ENCODE data around the gene HAND2.

Gene HAND2

GRCh38 chr4:173535957-173536356 lies 5.9 kb upstream of the HAND2 start:
- DNase-seq (ENCODE audit: low read depth), result no peak

GRCh38 chr4:173535165-173535902 lies 5.3 kb upstream of the HAND2 start:
- DNase-seq (ENCODE audit: low read depth), result no peak

- no peak for DNase-seq (ENCODE audit: low read depth)
Observed at GRCh38 chr4:173534434-173534833, 4.4 kb upstream of the HAND2 start.

GRCh38 chr4:173532725-173533511 lies 2.9 kb upstream of the HAND2 start:
- DNase-seq (ENCODE audit: low read depth), result no peak

GRCh38 chr4:173531086-173531965 lies 1.3 kb upstream of the HAND2 start:
- DNase-seq (ENCODE audit: low read depth), result no peak

- no peak for DNase-seq (ENCODE audit: low read depth)
Observed at GRCh38 chr4:173530326-173531085, 477 bp upstream of the HAND2 start.

GRCh38 chr4:173528378-173529321 lies 1.4 kb downstream of the HAND2 start:
- DNase-seq (ENCODE audit: low read depth), result no peak

GRCh38 chr4:173527103-173527891 lies 2.7 kb downstream of the HAND2 start:
- no peak for DNase-seq (ENCODE audit: low read depth)

GRCh38 chr4:173526724-173527102 lies 3.3 kb downstream of the HAND2 start:
- no peak for DNase-seq (ENCODE audit: low read depth)

GRCh38 chr4:173526027-173526482 lies 4.0 kb downstream of the HAND2 start:
- DNase-seq (ENCODE audit: low read depth), result no peak

GRCh38 chr4:173525118-173526011 lies 4.7 kb downstream of the HAND2 start:
- no peak for DNase-seq (ENCODE audit: low read depth)

- DNase-seq (ENCODE audit: low read depth), result no peak
Observed at GRCh38 chr4:173524218-173525117, 5.6 kb downstream of the HAND2 start.

- no peak for DNase-seq (ENCODE audit: low read depth)
Observed at GRCh38 chr4:173522951-173523395, 7.1 kb downstream of the HAND2 start.

- peak; percentile 64 for DNase-seq (ENCODE audit: low read depth)
Observed at GRCh38 chr4:173522160-173522950, 7.7 kb downstream of the HAND2 start.

- no peak for DNase-seq (ENCODE audit: low read depth)
Observed at GRCh38 chr4:173521467-173522159, 8.4 kb downstream of the HAND2 start.

- no peak for DNase-seq (ENCODE audit: low read depth)
Observed at GRCh38 chr4:173520921-173521466, 9.0 kb downstream of the HAND2 start.
